SW480 (cell line): Measurements from ENCODE around the gene OR13C8.
"Not testable (repeated sequence)": the region's sequence is repeated elsewhere in the genome, so short reads cannot be mapped to it uniquely, and the experiment has no call there.

ENCODE experiments used
- DNase-seq: peaks from one replicate; pipeline ENCODE4 v3.0.0-alpha.2; 2016; ENCODE audit warnings: low spot score

Gene OR13C8

GRCh38 chr9:104568868-104569267 is at the start of gene OR13C8:
TSS of gene OR13C8 (plus strand) at chr9:104569168. CDS start at chr9:104569168, 0 bp downstream.
- DNase-seq, result no peak

GRCh38 chr9:104520241-104520640 is 48.7 kb upstream of the OR13C8 start:
- DNase-seq, result not testable (repeated sequence)

- no peak for DNase-seq
Measured at GRCh38 chr9:104527109-104527508, 41.9 kb upstream of the OR13C8 start, which contains the start of gene OR13C4. TSS of gene OR13C4 (minus strand) at chr9:104527209. CDS start at chr9:104527209, 0 bp downstream.

GRCh38 chr9:104536756-104537155 is 32.2 kb upstream of the OR13C8 start, which contains the start of gene OR13C3:
TSS of gene OR13C3 (minus strand) at chr9:104536856. CDS start at chr9:104536723, 133 bp downstream.
- no peak for DNase-seq

- DNase-seq, result no peak
Measured at GRCh38 chr9:104539275-104539674, 29.7 kb upstream of the OR13C8 start.

GRCh38 chr9:104544644-104545043 is 24.3 kb upstream of the OR13C8 start:
- DNase-seq, result no peak

- DNase-seq, result no peak
Measured at GRCh38 chr9:104553261-104553660, 15.7 kb upstream of the OR13C8 start.

GRCh38 chr9:104555521-104555920 is 13.4 kb upstream of the OR13C8 start:
- no peak for DNase-seq

- no peak for DNase-seq
Measured at GRCh38 chr9:104556830-104557634, 11.9 kb upstream of the OR13C8 start.

GRCh38 chr9:104564358-104564757 is 4.6 kb upstream of the OR13C8 start:
- DNase-seq, result no peak

GRCh38 chr9:104572612-104573011 is 3.6 kb downstream of the OR13C8 start:
- DNase-seq, result no peak

GRCh38 chr9:104575456-104575855 is 6.5 kb downstream of the OR13C8 start:
- DNase-seq, result no peak

GRCh38 chr9:104577263-104577662 is 8.3 kb downstream of the OR13C8 start:
- no peak for DNase-seq

GRCh38 chr9:104580562-104580961 is 11.6 kb downstream of the OR13C8 start:
- DNase-seq, result no peak

GRCh38 chr9:104586496-104587180 is 17.7 kb downstream of the OR13C8 start:
- DNase-seq, result no peak

- no peak for DNase-seq
Measured at GRCh38 chr9:104589626-104590025, 20.7 kb downstream of the OR13C8 start.

- DNase-seq, result not testable (repeated sequence)
Measured at GRCh38 chr9:104598749-104599148, 29.8 kb downstream of the OR13C8 start.

- not testable (repeated sequence) for DNase-seq
Measured at GRCh38 chr9:104599313-104599712, 30.3 kb downstream of the OR13C8 start, which contains the start of gene OR13C5. TSS of gene OR13C5 (minus strand) at chr9:104599413. CDS start at chr9:104599413, 0 bp downstream.

GRCh38 chr9:104604801-104605200 is 35.8 kb downstream of the OR13C8 start:
- no peak for DNase-seq

GRCh38 chr9:104605527-104605926 is 36.6 kb downstream of the OR13C8 start, which contains the start of gene OR13C2:
TSS of gene OR13C2 (minus strand) at chr9:104605627. CDS start at chr9:104605627, 0 bp downstream.
- not testable (repeated sequence) for DNase-seq

- no peak for DNase-seq
Measured at GRCh38 chr9:104606152-104606551, 37.2 kb downstream of the OR13C8 start.

GRCh38 chr9:104608336-104608735 is 39.4 kb downstream of the OR13C8 start:
- peak; percentile 2 for DNase-seq

- no peak for DNase-seq
Measured at GRCh38 chr9:104611213-104611612, 42.2 kb downstream of the OR13C8 start.
